Choroid plexus epithelial cell (primary cell): Measurements from ENCODE around the gene PRPF4.

Experiments
- DNase-seq: peaks from one replicate; pipeline ENCODE4 v3.0.0-alpha.2; 2010; ENCODE audit warnings: low read depth
- H3K4me3 ChIP-seq: 2 replicates; pipeline ENCODE4 v1.5.1; 2011; ENCODE audit warnings: low read depth, mild to moderate bottlenecking, control low read depth, low read length, moderate library complexity
- CTCF ChIP-seq: conservative IDR thresholded peaks from 2 replicates; pipeline ENCODE4 v1.5.1; 2011; ENCODE audit warnings: low read depth, mild to moderate bottlenecking, control low read depth, inconsistent platforms, low read length, moderate library complexity

The PRPF4 gene

GRCh38 chr9:113313261-113313660 is 37.8 kb downstream of the PRPF4 start:
- TF ChIP-seq CTCF: no peak
- no peak for DNase-seq
- no peak overlapping the region for H3K4me3 ChIP-seq

- no peak overlapping the region for H3K4me3 ChIP-seq
- DNase-seq: no peak
- no peak for TF ChIP-seq CTCF
Measured at GRCh38 chr9:113315231-113315630, 39.8 kb downstream of the PRPF4 start.

- no peak for TF ChIP-seq CTCF
- DNase-seq: no peak
- H3K4me3 ChIP-seq: no peak overlapping the region
Measured at GRCh38 chr9:113316030-113316429, 40.6 kb downstream of the PRPF4 start.

GRCh38 chr9:113317777-113318176 is 42.3 kb downstream of the PRPF4 start:
- peak; percentile 42 for DNase-seq
- peak; percentile 56 for TF ChIP-seq CTCF
- no peak overlapping the region for H3K4me3 ChIP-seq

GRCh38 chr9:113319054-113319453 is 43.6 kb downstream of the PRPF4 start:
- H3K4me3 ChIP-seq: no peak overlapping the region
- TF ChIP-seq CTCF: no peak
- no peak for DNase-seq

- H3K4me3 ChIP-seq: no peak overlapping the region
- DNase-seq: no peak
- TF ChIP-seq CTCF: no peak
Measured at GRCh38 chr9:113320051-113320450, 44.6 kb downstream of the PRPF4 start.

- no peak for DNase-seq
- H3K4me3 ChIP-seq: no peak overlapping the region
- no peak for TF ChIP-seq CTCF
Measured at GRCh38 chr9:113322671-113323070, 47.2 kb downstream of the PRPF4 start.
